ENCODE measurements around the gene HES3.
A peak's percentile ranks its signal among the peaks of the same experiment; 100 is the strongest.

HES3 gene

DNA sequence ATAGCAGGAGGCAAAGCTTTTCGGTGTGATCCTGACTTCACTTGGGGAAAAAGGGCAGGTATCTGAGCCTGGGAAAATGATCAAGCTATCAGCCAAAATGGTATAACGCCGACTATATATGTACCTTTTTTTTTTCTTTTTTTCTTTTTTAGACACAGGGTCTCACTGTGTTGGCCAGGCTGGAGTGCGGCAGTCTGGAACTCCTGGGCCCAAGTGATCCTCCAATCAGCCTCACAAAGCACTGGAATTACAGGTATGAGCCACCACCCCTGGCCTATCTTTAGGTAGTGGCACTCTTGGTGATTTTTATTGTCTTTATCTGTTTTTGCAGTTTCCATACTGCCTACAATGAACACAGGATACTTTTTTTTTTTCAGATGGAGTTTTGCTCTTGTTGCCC, 6.9 kb upstream of the HES3 start:
- no peaks in the 10 kb centered on the region for H3K9me3 Mint-ChIP-seq
- peaks cover 32% of the 10 kb centered on the region for H3K4me1 Mint-ChIP-seq
- H3K4me3 Mint-ChIP-seq: no peak overlapping the region
- peaks cover 12% of the 10 kb centered on the region for H3K36me3 Mint-ChIP-seq
- peaks cover 46% of the 10 kb centered on the region for H3K27me3 Mint-ChIP-seq
- no peak overlapping the region for H3K27ac Mint-ChIP-seq
- no peak for ATAC-seq

DNA sequence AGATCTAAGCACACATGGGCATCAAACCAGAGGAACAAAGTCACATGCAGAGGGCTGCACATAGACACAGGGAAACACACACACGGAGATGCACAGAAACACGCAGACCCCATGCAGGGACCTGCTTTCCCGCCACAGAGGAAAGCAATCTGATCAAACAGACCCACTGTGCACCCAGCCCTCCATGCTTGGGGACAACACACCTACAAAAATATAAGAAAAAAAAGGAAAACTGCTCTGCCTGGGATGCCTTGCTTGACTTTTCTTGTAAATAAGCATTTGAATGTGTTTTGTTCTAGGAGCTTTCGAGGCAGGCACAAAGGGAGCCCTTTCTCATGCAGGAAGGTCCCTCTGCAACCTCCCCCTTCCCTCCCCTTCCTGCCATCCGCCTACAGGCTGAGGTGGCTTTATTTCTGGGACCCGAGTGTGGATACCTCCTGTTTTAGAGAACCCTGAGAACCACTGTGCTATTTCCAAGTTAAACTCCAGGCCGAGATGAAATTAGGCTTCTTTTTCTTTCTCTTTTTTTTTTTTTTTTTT, 4.7 kb upstream of the HES3 start:
- H3K36me3 Mint-ChIP-seq: no peaks in the 10 kb centered on the region
- H3K4me3 Mint-ChIP-seq: no peak overlapping the region
- peaks cover 61% of the 10 kb centered on the region for H3K27me3 Mint-ChIP-seq
- ATAC-seq: no peak
- peaks cover 21% of the 10 kb centered on the region for H3K4me1 Mint-ChIP-seq
- H3K9me3 Mint-ChIP-seq: no peaks in the 10 kb centered on the region
- H3K27ac Mint-ChIP-seq: no peak overlapping the region

DNA sequence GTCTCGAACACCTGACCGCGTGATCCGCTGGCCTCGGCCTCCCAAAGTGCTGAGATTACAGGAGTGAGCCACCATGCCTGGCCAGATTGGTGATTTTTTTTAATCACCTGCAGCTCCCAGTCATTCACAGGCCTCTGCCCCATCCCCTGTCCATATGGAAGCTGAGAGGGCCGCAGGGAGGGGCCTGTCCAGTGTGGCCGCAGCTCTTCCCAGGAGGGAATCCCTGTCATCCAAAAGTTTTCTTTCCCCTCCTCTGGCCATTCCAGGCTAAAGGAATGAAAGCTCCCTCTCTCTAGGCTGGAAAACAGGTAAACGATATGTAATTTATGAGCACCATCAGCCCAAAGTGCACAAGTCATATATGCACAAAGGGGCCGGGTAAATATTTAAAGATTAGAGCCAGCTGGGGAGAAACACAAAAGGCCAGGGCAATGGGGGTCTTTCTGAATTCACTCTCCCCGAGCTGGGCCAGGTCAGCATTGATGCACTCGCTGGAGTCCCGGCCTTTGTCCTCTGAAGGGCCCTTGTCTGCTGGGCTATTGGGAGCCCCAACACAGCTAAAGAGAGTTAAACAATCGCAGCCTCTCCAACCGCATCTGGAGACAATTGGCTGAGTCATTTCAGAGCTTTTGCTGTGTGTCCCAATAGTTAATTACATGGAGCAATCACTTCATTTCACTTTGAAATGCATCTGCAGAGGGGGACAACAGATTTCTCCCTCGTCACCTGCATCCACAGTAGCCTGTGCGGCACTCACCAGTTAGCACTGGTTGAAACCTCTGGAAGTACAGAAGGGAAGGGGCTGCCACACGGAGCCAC, 3.8 kb upstream of the HES3 start:
- H3K27ac Mint-ChIP-seq: no peak overlapping the region
- no peak overlapping the region for H3K4me3 Mint-ChIP-seq
- no peak for ATAC-seq
- H3K4me1 Mint-ChIP-seq: peaks cover 21% of the 10 kb centered on the region
- no peaks in the 10 kb centered on the region for H3K36me3 Mint-ChIP-seq
- peaks cover 69% of the 10 kb centered on the region for H3K27me3 Mint-ChIP-seq
- H3K9me3 Mint-ChIP-seq: no peaks in the 10 kb centered on the region

DNA sequence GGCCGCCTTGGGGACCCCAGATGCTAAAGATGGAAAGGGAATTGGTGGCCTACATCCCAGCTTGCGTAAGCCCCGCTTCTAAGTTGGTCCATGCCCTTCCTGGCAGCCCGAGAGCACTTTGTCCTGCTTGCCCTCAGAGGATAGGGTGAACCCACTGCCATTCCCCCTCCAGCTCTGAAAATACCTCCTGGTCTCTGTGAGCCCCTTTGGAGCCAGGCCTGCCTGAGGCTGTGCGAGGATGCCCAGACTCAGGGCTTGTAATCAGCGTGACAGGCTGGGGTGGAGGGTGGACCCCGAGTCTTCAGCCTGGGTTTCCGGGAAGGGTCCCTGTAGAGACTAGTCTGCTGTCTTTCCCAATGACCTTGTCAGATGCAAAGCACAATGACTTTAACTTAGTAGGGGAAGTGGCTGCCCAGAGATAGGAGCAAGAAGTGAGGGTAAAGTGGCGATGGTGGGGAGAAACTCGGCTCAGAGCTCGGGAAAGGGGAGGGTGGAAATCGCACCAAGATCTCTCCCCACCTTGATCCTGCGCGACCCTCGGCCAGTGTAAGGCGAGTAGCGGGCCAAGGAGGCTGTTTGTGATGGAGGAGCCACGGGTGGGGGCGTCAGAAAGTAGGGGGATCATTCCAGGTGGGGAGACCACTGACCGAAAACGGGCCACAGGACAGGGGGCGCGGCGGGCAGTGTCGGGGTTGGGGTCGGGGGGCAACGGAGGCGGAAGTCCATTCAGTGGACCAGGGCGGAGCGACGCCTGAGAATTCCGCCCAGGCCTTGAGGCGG, 2.7 kb upstream of the HES3 start:
- H3K4me1 Mint-ChIP-seq: peaks cover 19% of the 10 kb centered on the region
- H3K27me3 Mint-ChIP-seq: peaks cover 75% of the 10 kb centered on the region
- ATAC-seq: no peak
- H3K27ac Mint-ChIP-seq: no peak overlapping the region
- no peaks in the 10 kb centered on the region for H3K36me3 Mint-ChIP-seq
- H3K4me3 Mint-ChIP-seq: peak overlapping the region; percentile 59
- no peaks in the 10 kb centered on the region for H3K9me3 Mint-ChIP-seq

DNA sequence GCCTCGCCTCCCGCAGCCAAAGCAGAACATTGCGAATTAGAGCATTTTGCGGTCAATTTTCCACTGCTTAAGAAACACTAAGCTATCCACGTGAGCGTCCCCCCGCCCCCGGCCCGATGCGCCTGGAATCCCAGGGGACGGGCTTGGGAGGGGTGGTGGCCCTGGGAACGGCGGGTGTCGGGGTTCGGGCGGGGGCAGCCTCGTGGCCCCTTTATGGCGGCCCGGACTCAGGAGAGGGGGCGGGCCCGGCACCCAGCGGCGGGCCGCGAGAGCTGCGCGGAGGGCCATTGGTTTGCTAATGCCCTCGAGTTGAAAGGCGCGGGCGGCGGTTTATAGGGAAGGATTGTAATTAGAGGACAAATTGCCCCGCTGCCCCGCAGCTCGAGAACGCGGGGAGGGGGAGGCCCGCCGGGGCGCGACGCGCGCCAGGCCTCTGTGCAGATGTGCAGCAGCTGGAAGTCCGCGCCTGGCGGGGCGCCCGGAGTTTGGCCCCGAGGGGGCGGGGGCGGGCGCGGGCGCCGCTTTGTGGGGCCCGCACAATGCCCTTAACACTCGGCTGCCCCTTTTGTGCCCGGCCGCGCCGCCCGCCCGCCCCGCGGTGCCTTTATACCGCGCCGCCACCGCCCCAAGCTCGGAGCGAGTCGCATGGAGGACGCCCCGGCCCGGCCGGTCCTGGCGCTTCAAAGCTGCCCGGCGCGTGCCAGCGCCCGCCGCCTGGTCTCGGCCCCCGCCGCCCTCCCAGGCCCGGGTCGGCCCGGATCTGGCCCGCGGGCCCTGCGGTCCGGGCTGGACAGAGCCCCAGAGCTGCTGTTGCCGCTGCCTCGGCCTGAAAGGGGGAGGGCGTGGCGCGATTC, 1.9 kb upstream of the HES3 start:
- H3K9me3 Mint-ChIP-seq: no peaks in the 10 kb centered on the region
- no peak for ATAC-seq
- H3K27ac Mint-ChIP-seq: no peak overlapping the region
- no peaks in the 10 kb centered on the region for H3K36me3 Mint-ChIP-seq
- H3K27me3 Mint-ChIP-seq: peaks cover 83% of the 10 kb centered on the region
- H3K4me1 Mint-ChIP-seq: peaks cover 28% of the 10 kb centered on the region
- H3K4me3 Mint-ChIP-seq: no peak overlapping the region

DNA sequence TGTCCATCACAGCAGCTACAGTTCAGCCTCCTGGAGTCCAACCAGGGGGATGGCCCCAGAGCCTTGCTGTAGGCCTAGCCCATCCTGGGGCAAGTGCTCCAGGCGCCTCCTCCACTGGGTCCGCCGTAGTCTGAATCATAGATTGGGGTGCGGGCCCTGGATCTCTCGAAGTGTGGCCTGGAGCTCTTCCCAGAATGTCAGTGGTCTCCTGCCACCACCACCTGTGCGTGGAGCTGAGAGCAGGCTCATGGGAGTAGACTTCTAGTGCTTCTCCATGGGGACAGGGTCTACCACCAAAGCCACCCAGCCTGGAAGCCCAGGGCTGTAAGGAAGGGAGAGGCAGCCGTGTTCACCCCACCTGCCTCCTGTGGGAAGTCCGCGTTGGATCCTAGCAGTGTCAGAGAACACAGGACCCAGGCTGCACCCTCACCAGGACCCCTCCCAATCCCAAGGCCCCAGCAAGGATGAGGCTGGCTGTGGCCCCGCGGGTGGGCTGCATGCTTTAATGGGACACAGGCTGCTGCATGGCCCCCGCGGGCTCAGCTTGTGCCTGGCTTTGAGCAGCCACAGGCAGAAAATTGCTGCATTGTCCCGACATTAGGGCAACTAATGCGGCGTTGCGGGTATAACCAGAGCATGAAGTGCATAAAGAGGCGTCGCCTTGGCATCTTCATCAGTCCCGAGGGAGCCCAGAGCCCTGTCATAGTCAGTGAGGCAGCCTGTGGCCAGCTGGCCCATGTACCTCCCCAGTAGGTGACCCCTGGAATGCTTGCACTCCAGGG, 735 bp upstream of the HES3 start:
- no peak for ATAC-seq
- no peak overlapping the region for H3K27ac Mint-ChIP-seq
- H3K4me3 Mint-ChIP-seq: no peak overlapping the region
- H3K36me3 Mint-ChIP-seq: no peaks in the 10 kb centered on the region
- peaks cover 29% of the 10 kb centered on the region for H3K4me1 Mint-ChIP-seq
- no peaks in the 10 kb centered on the region for H3K9me3 Mint-ChIP-seq
- peaks cover 87% of the 10 kb centered on the region for H3K27me3 Mint-ChIP-seq

DNA sequence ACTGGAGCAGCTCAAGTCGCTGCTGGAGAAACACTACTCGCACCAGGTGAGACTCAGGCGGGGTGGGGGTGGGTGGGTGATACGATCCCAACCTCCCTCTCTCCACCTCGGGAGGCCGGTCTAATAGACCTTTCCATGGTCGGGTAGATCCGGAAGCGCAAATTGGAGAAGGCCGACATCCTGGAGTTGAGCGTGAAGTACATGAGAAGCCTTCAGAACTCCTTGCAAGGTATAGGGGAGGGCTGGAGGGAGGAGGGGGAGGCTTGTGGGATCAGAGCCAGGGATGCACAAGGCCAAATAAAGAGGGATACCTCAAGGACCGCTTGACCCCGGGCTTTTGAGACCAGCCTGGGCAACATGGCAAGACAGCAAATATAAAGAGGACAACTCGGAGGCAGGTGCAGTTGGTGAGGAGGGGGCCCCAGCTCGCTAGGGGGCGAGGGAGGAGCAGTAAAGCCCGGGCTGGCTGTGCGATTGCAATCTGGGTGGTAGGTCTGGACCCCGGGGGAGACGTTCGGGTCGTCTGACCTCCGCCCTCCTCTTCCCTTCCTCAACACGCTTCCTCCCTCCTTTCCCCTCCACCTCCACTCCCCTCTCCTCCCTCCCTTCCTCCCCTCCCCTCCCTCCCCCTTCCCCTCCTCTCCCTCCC, 546 bp downstream of the HES3 start:
- H3K9me3 Mint-ChIP-seq: no peaks in the 10 kb centered on the region
- peaks cover 29% of the 10 kb centered on the region for H3K4me1 Mint-ChIP-seq
- H3K27ac Mint-ChIP-seq: no peak overlapping the region
- ATAC-seq: no peak
- no peak overlapping the region for H3K4me3 Mint-ChIP-seq
- peaks cover 84% of the 10 kb centered on the region for H3K27me3 Mint-ChIP-seq
- no peaks in the 10 kb centered on the region for H3K36me3 Mint-ChIP-seq

DNA sequence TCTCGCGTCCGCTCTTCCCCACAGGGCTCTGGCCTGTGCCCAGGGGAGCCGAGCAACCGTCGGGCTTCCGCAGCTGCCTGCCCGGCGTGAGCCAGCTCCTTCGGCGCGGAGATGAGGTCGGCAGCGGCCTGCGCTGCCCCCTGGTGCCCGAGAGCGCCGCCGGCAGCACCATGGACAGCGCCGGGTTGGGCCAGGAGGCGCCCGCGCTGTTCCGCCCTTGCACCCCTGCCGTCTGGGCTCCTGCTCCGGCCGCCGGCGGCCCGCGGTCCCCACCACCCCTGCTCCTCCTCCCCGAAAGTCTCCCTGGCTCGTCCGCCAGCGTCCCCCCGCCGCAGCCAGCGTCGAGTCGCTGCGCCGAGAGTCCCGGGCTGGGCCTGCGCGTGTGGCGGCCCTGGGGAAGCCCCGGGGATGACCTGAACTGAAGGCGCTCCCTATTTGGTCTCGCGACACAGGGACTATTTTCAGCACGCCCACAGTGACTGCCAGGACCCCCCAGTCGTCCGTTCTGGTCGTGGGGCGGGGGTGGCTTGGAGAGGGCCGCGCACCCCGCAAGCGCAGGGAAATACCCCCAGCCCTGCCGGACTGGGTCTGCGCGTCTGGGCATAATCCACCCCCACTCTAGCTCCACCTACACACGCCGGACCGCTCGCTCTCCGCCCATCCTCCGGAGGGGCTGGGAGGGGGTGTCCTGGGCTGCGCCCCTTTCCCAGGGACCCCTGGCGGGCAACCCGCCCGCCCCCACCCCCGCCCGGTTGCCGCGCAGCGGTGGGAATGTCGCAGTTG, 1.3 kb downstream of the HES3 start:
- Mint-ChIP-seq H3K4me1 (peaks cover 29% of the 10 kb centered on the region), H3K4me3 (peak overlapping the region; percentile 9), H3K9me3 (no peaks in the 10 kb centered on the region), H3K36me3 (no peaks in the 10 kb centered on the region), H3K27me3 (peaks cover 80% of the 10 kb centered on the region), H3K27ac (no peak overlapping the region)
- ATAC-seq: peak; percentile 77

DNA sequence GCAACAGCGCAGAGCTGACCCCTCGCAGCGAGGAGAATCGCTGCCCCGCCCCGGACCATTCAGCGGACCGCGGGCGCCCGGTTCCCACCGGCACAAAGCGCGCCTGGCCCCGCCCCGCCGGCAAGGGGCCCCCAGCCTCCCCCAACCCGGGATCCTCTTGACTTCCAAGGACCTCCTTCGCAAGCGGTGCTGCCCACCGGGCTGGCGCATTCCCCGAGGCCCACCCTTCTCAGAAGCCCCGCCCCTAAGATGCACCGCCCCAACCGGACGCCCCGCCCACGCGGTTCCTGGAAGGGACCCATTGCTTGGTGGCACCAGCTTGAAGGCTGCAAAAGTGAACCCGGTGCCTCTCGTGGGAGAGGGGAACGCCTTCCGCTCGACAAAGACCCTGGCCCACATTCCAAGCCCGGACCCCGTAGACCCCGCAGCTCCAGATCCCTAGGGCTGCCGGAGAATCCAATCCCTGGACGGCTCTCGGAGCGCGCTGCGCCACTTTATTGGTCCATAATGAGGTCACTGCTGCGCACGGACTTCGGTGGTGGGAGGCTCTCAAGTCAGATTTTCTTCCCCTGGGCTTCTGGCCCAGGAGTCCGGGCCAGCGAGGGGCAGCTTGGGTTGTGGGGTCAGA, 2.0 kb downstream of the HES3 start:
- no peak for ATAC-seq
- peaks cover 80% of the 10 kb centered on the region for H3K27me3 Mint-ChIP-seq
- H3K36me3 Mint-ChIP-seq: no peaks in the 10 kb centered on the region
- H3K9me3 Mint-ChIP-seq: no peaks in the 10 kb centered on the region
- H3K4me1 Mint-ChIP-seq: peaks cover 28% of the 10 kb centered on the region
- H3K4me3 Mint-ChIP-seq: peak overlapping the region; percentile 70
- H3K27ac Mint-ChIP-seq: no peak overlapping the region

DNA sequence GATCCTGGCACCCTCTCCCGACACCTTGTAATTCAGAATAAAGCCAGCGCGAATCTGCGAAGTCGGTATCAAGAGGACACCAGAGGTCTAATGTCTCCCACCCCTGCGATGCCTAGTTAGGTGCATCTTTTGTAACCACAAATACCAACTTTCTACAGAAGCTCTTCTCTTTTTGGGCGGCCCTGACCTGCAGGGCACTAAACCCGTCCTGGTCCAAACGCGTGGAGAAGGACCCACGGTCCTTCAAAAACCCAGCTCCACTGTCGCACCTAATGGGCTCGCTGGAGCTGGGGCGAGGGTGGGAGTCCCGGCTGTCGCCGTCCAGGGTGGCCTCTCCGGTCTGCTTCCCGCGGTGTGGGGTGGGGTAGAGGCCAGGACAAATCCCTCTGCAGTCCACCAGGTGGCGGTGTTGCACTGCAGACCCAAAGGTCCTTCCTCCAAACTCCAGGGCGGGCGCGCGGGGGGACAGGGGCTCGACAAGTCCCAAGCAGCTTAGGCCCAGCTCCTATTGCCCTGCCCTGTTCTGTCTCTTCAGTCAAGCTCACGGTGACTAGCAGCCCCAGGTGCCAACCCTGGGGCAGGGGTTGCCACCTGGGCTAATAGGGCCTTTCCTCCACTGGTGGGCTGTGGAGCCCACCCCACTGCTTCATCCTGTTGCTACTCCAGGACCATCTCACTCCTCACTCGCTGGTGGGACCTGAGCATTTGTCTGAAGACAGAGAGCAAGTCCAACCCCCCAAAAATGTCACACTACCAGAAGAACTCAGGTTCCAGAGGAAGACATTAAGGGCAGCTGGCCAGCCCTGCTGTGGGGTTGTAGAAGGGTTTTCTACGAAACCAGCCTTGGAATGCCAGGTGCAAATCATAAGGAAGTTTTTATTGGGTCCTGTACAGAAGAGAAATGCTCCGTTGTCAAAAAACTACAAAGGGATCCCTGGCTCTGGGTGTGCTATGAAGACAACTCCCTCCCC, 2.8 kb downstream of the HES3 start:
- H3K27me3 Mint-ChIP-seq: peaks cover 80% of the 10 kb centered on the region
- ATAC-seq: peak; percentile 52
- H3K9me3 Mint-ChIP-seq: no peaks in the 10 kb centered on the region
- H3K36me3 Mint-ChIP-seq: no peaks in the 10 kb centered on the region
- no peak overlapping the region for H3K27ac Mint-ChIP-seq
- peak overlapping the region; percentile 70 for H3K4me3 Mint-ChIP-seq
- H3K4me1 Mint-ChIP-seq: peaks cover 20% of the 10 kb centered on the region

DNA sequence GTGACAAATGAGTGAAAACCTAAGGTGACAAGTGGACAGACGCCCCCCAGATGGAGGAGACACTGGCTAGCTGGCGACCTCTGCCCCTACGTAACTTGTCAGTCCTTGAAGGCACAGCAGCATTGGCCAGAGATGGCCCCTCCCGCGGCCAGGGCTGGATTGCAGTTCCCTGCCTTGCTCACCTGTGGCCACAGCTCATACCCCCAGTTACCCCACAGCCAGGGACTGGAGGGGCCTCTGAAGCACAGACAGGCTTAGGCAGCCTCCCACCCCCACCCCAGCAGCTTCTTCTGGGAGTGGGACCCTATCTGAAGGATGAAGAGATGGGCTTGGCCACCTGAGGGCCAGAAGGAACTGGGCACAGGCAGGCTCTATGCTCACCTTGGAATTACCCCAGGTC, 3.7 kb downstream of the HES3 start:
- Mint-ChIP-seq H3K27ac (no peak overlapping the region), H3K4me3 (no peak overlapping the region), H3K36me3 (no peaks in the 10 kb centered on the region), H3K9me3 (no peaks in the 10 kb centered on the region), H3K4me1 (peaks cover 19% of the 10 kb centered on the region), H3K27me3 (peaks cover 81% of the 10 kb centered on the region)
- ATAC-seq: no peak

DNA sequence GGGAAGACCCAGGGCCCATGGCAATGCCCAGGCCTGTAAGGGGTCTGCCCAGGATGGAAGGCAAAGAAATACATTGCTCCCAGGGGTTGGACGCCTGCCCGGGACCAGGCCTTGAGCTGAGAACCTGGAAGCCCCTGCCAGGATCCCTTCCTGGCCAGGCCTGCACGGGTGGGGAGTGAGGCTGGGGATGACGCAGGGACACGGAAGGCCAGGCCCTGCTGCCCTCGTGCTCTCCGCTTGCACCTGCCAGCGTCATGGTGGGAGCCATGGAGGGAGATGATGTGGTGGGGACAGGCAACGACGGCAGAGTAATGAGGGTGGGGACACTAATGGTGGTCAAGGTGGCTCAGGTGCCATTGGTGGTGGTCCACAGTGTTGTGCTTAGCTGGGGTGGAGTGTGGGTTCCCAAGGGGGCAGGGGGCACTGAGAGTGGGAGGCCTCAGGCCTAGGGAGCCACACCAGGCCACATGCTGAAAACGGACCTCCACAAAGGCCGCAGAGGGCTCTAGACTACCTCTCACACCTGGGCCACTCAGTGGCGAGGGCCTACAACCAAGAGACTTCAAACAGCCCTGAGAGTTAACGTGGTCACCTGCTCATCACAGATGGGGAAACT, 4.3 kb downstream of the HES3 start:
- ATAC-seq: no peak
- Mint-ChIP-seq H3K27ac (no peak overlapping the region), H3K4me3 (no peak overlapping the region)

More for the DNA sequence above, 4.3 kb downstream of the HES3 start:
- Mint-ChIP-seq H3K36me3 (no peaks in the 10 kb centered on the region), H3K9me3 (no peaks in the 10 kb centered on the region), H3K4me1 (peaks cover 19% of the 10 kb centered on the region), H3K27me3 (peaks cover 76% of the 10 kb centered on the region)
